ENCODE measurements around the gene ISCA2.

- TF ChIP-seq, protein P1, sequence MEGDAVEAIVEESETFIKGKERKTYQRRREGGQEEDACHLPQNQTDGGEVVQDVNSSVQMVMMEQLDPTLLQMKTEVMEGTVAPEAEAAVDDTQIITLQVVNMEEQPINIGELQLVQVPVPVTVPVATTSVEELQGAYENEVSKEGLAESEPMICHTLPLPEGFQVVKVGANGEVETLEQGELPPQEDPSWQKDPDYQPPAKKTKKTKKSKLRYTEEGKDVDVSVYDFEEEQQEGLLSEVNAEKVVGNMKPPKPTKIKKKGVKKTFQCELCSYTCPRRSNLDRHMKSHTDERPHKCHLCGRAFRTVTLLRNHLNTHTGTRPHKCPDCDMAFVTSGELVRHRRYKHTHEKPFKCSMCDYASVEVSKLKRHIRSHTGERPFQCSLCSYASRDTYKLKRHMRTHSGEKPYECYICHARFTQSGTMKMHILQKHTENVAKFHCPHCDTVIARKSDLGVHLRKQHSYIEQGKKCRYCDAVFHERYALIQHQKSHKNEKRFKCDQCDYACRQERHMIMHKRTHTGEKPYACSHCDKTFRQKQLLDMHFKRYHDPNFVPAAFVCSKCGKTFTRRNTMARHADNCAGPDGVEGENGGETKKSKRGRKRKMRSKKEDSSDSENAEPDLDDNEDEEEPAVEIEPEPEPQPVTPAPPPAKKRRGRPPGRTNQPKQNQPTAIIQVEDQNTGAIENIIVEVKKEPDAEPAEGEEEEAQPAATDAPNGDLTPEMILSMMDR (conservative IDR thresholded peaks at IDR 0.05; ENCODE audit: low read length) = no peak
- TF ChIP-seq EZH2phosphoT487 (IDR thresholded peaks at IDR 0.05; ENCODE audit: borderline replicate concordance, low read depth, low read length) = no peak
These were observed 34.2 kb downstream of the ISCA2 start for GRCh38 chr14:74527736-74528280.

Data from OCI-LY7 (cell line).